HepG2 (cell line): ENCODE results near the gene SLAMF8. TPM values are rescaled to one million over a fixed set of nuclear protein-coding genes. Genes with fewer than 3 reads are reported as not detected.

Experiments
- ATAC-seq: fragments of 200-7000 bp; cut with Tn5 transposase; 3 replicates; pipeline ENCODE4 v1.9.1; 2020; ENCODE audit warnings: mild to moderate bottlenecking, moderate library complexity
- BruUV-seq: library from RNA; stranded (reverse); fragments of 400-500 nt; replicated peaks from 2 replicates; lab custom pipeline; 2021; lab: Mats Ljungman, UMichigan
- CTCF ChIA-PET: fragments of 300-600 bp; formaldehyde crosslinking; extraction: SDS; loops from one replicate; lab custom pipeline; 2021; ENCODE audit warnings: low total read pairs, inconsistent platforms, low intra/inter-chr PET ratio; lab: Yijun Ruan, JAX
- POLR2A ChIA-PET: fragments of 350-600 bp; sonication (Branson Sonifier 250); formaldehyde crosslinking; loops from one replicate; lab custom pipeline; 2020; ENCODE audit warnings: antibody characterized with exemption, inconsistent platforms; lab: Yijun Ruan, JAX
- DNase-seq: peaks from one replicate; pipeline ENCODE4 v3.0.0-alpha.2; 2015; ENCODE audit warnings: low spot score
- FAIRE-seq: peaks from 3 replicates; lab custom pipeline; 2011; peaks lifted over from hg19 to GRCh38; lab: Jason Lieb, UNC
- H2AFZ ChIP-seq: one replicate; pipeline ENCODE4 v1.6.1; 2011; ENCODE audit warnings: low read length, inconsistent platforms
- H3K27ac ChIP-seq: fragments of 300-600 bp; 3 replicates; pipeline ENCODE4 v1.8.0; 2011; ENCODE audit warnings: mixed run types, mild to moderate bottlenecking, mixed read lengths, low read length, inconsistent platforms; ENCODE audit not compliant: insufficient read depth; ENCODE audit errors: extremely low read length
- H3K27me3 ChIP-seq, 2 experiments: fragments of 200-600 bp in 1 of 2; 2 replicates in 1 of 2; 3 replicates in 1 of 2; pipeline versions ENCODE4 v1.6.0 to v1.8.0; 2011; ENCODE audit warnings: low read length in 2 of 2, mild to moderate bottlenecking in 2 of 2, moderate library complexity in 2 of 2, inconsistent platforms in 1 of 2; ENCODE audit not compliant: insufficient read depth in 2 of 2, control insufficient read depth in 1 of 2
- H3K36me3 ChIP-seq, 2 experiments: fragments of 200-600 bp in 1 of 2; replicated peaks in 1 of 2; 2 replicates in 1 of 2; 3 replicates in 1 of 2; pipeline versions ENCODE4 v1.5.1 to v1.8.0; 2011; ENCODE audit warnings: low read length in 2 of 2, inconsistent platforms in 1 of 2; ENCODE audit not compliant: insufficient read depth in 2 of 2, control insufficient read depth in 1 of 2
- H3K4me1 ChIP-seq: 2 replicates; pipeline ENCODE4 v1.5.1; 2012; ENCODE audit warnings: low read length, inconsistent platforms; ENCODE audit not compliant: insufficient read depth
- H3K4me2 ChIP-seq: 2 replicates; pipeline ENCODE4 v1.6.0; 2011; ENCODE audit warnings: low read depth, low read length, inconsistent platforms
- H3K4me3 ChIP-seq, 3 experiments: fragments of 200-600 bp in 1 of 3; sonication (generic), shearing (Covaris generic) in 1 of 3; replicated peaks in 1 of 3; 2 replicates each; pipeline ENCODE4 v1.5.1; 2011 to 2016; ENCODE audit warnings: low read length in 3 of 3, inconsistent platforms in 2 of 3, low read depth in 2 of 3, mild to moderate bottlenecking in 2 of 3, control low read depth in 1 of 3, mixed read lengths in 1 of 3; ENCODE audit not compliant: insufficient read depth in 1 of 3
- H3K79me2 ChIP-seq: one replicate; pipeline ENCODE4 v1.6.1; 2011; ENCODE audit warnings: low read length, inconsistent platforms; ENCODE audit not compliant: insufficient read depth
- H3K9ac ChIP-seq: 2 replicates; pipeline ENCODE4 v1.6.0; 2011; ENCODE audit warnings: mild to moderate bottlenecking, low read depth, low read length, inconsistent platforms; ENCODE audit not compliant: insufficient read depth
- H3K9me3 ChIP-seq: 2 replicates; pipeline ENCODE4 v1.5.1; 2012; ENCODE audit warnings: mild to moderate bottlenecking, low read length
- H4K20me1 ChIP-seq: 2 replicates; pipeline ENCODE4 v1.6.0; 2011; ENCODE audit warnings: inconsistent platforms, mild to moderate bottlenecking, low read length, moderate library complexity; ENCODE audit not compliant: insufficient read depth
- CHCHD3 ChIP-seq: sonication (generic); formaldehyde crosslinking; IDR thresholded peaks from 2 replicates; pipeline ENCODE4 v1.8.0; 2022; ENCODE audit warnings: mild to moderate bottlenecking, missing genetic modification reagents, moderate library complexity
- FOXK1 ChIP-seq: sonication (generic); formaldehyde crosslinking; IDR thresholded peaks from 2 replicates; pipeline ENCODE4 v1.4.0; 2020; ENCODE audit warnings: low read depth, missing genetic modification reagents, borderline replicate concordance
- IRF2 ChIP-seq: IDR thresholded peaks from 2 replicates; pipeline ENCODE4 v1.6.1; 2018; ENCODE audit warnings: missing genetic modification reagents, missing compliant biosample characterization
- MBNL3 ChIP-seq: fragments of 250-450 bp; sonication (Bioruptor Pico); conservative IDR thresholded peaks from 2 replicates; pipeline ENCODE4 v1.8.0; 2022; ENCODE audit warnings: mild to moderate bottlenecking, inconsistent platforms
- MTF1 ChIP-seq: sonication (generic); formaldehyde crosslinking; IDR thresholded peaks from 2 replicates; pipeline ENCODE4 v1.5.0; 2020; ENCODE audit warnings: missing genetic modification reagents
- NONO ChIP-seq, 2 experiments: fragments of 450-650 bp in 1 of 2; sonication (generic) in 1 of 2; formaldehyde crosslinking in 1 of 2; IDR thresholded peaks in 1 of 2; conservative IDR thresholded peaks in 1 of 2; 2 replicates each; pipeline versions ENCODE4 v1.6.1 to v1.8.0; 2017 to 2022; ENCODE audit warnings: mild to moderate bottlenecking in 1 of 2, missing genetic modification reagents in 1 of 2, moderate library complexity in 1 of 2
- NR2C2 ChIP-seq: sonication (generic); formaldehyde crosslinking; IDR thresholded peaks from 2 replicates; pipeline ENCODE4 v1.4.0; 2020; ENCODE audit warnings: missing genetic modification reagents, mild to moderate bottlenecking, moderate library complexity, borderline replicate concordance
- PHB2 ChIP-seq: fragments of 450-650 bp; IDR thresholded peaks from 2 replicates; pipeline ENCODE4 v1.6.1; 2018; ENCODE audit not compliant: partially characterized antibody
- SIN3A ChIP-seq: IDR thresholded peaks from 2 replicates; pipeline ENCODE4 v1.6.1; 2011; ENCODE audit warnings: low read depth, mild to moderate bottlenecking, control low read depth, low read length, borderline replicate concordance
- TOE1 ChIP-seq: sonication (generic); formaldehyde crosslinking; IDR thresholded peaks from 2 replicates; pipeline ENCODE4 v1.4.0; 2020; ENCODE audit warnings: mild to moderate bottlenecking, missing genetic modification reagents
- ZC3H13 ChIP-seq: sonication (generic); formaldehyde crosslinking; IDR thresholded peaks from 2 replicates; pipeline ENCODE4 v1.8.1; 2023; ENCODE audit warnings: mild to moderate bottlenecking, missing genetic modification reagents, moderate library complexity
- ZFP41 ChIP-seq: sonication (generic); formaldehyde crosslinking; IDR thresholded peaks from 2 replicates; pipeline ENCODE4 v1.4.0; 2020; ENCODE audit warnings: mild to moderate bottlenecking, missing genetic modification reagents, borderline replicate concordance
- ZNF10 ChIP-seq: sonication (generic); formaldehyde crosslinking; IDR thresholded peaks from 2 replicates; pipeline ENCODE4 v1.4.0; 2020; ENCODE audit warnings: mild to moderate bottlenecking, low read depth, missing genetic modification reagents, borderline replicate concordance
- ZNF773 ChIP-seq: sonication (generic); formaldehyde crosslinking; IDR thresholded peaks from 2 replicates; pipeline ENCODE4 v1.4.0; 2020; ENCODE audit warnings: missing genetic modification reagents, borderline replicate concordance
- ZSCAN22 ChIP-seq: sonication (generic); formaldehyde crosslinking; IDR thresholded peaks from 2 replicates; pipeline ENCODE4 v1.4.0; 2020; ENCODE audit warnings: mild to moderate bottlenecking, missing genetic modification reagents
- WGBS: methylation state at CpG from one replicate; pipeline ENCODE4 v1.1.6; 2017; ENCODE audit warnings: low lambda C conversion rate; 5-methylcytosine and 5-hydroxymethylcytosine counted together
- in situ Hi-C: cut with HindIII; loops from 2 replicates; pipeline ENCODE4 v1.10.0; 2017; ENCODE audit warnings: low pct_unique_long_range_greater_than_20kb; ENCODE audit not compliant: extremely low pct_ligation_motif_present
- intact Hi-C: fragments of 100-400 bp; cut with micrococcal nuclease; formaldehyde crosslinking; loops from one replicate; pipeline ENCODE4 v1.10.0; 2022; ENCODE audit not compliant: unreplicated experiment
- polyA plus RNA-seq, 8 experiments: library from polyadenylated mRNA; depleted of rRNA in 3 of 8; stranded (reverse) in 7 of 8; unstranded in 1 of 8; fragments of >200 nt; fragmentation: Illumina TruSeq in 4 of 8; extraction: Trizol in 4 of 8; gene quantifications; 2 replicates each; pipeline versions ENCODE4 v1.2.1 to v1.2.3, GENCODE V29; 2011 to 2016; ENCODE audit warnings: low read depth in 4 of 8, missing spikeins in 1 of 8, mixed read lengths in 1 of 8; ENCODE audit not compliant: insufficient read depth in 1 of 8
- total RNA-seq, 5 experiments: library from RNA; depleted of rRNA; stranded (reverse); fragments of >200 nt; fragmentation: Illumina TruSeq; extraction: Trizol; gene quantifications; 2 replicates each; pipeline ENCODE4 v1.2.3, GENCODE V29; 2016; ENCODE audit warnings: low read depth in 1 of 5
- TF ChIP-seq, protein P1 (sequence below): sonication (generic); formaldehyde crosslinking; IDR thresholded peaks from 2 replicates; pipeline ENCODE4 v1.4.0; 2020; ENCODE audit warnings: missing genetic modification reagents
- TF ChIP-seq, protein P2 (sequence below): IDR thresholded peaks from 2 replicates; pipeline ENCODE4 v1.4.0; 2020; ENCODE audit warnings: mild to moderate bottlenecking, missing genetic modification reagents
- TF ChIP-seq, protein P3 (sequence below): sonication (generic); formaldehyde crosslinking; IDR thresholded peaks from 2 replicates; pipeline ENCODE4 v1.5.0; 2020; ENCODE audit warnings: missing genetic modification reagents
- TF ChIP-seq, protein P4 (sequence below): sonication (generic); formaldehyde crosslinking; IDR thresholded peaks from 2 replicates; pipeline ENCODE4 v1.5.1; 2020; ENCODE audit warnings: missing genetic modification reagents, mild to moderate bottlenecking, borderline replicate concordance
- TF ChIP-seq, protein P5 (sequence below): IDR thresholded peaks from 2 replicates; pipeline ENCODE4 v1.6.1; 2016; ENCODE audit warnings: mild to moderate bottlenecking, missing biosample characterization, missing genetic modification reagents

Gene SLAMF8
- total and polyA plus RNA-seq, 2 of the 13 experiments (the other 11 are each of a cell fraction or from before 2014, with no cell fraction given): not detected

DNA sequence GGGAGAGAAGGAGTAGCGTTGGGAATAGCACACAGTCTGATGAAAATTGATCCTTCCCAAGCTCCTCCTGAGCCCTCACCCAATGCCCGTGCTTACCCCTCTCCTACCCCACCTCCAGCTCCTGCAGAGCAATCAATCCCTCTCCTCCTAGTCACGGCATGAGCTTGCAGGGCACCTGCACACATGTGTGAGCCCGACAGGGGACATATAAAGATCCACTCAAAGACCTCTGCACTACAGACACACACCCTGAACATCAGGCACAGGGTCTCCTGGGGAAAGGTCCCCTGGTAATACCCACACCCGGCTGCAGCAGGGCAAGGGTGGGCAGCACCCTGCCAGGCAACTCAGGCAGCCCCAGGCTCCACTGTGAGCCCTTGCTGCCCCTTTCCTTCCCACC lies 35.4 kb downstream of the SLAMF8 start:
- H3K27ac ChIP-seq: no peak overlapping the region
- in situ Hi-C loops (no loop called here), intact Hi-C loops (no loop called here)
- 2% methylated on average over 5 of the region's 5 CpGs for WGBS
- peaks cover 6 to 29% of the 10 kb centered on the region in 2 experiments; a peak in 3 of 5 replicates for H3K27me3 ChIP-seq
- H3K4me3 ChIP-seq: no peak overlapping the region
- no peak for DNase-seq
- POLR2A ChIA-PET: no interaction called here
- no peak for FAIRE-seq
- BruUV-seq: no TSS peak
- no peak overlapping the region for H3K9ac ChIP-seq
- TF ChIP-seq, protein P1, sequence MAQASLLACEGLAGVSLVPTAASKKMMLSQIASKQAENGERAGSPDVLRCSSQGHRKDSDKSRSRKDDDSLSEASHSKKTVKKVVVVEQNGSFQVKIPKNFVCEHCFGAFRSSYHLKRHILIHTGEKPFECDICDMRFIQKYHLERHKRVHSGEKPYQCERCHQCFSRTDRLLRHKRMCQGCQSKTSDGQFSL (CRISPR knock-in tag): no peak
- TF ChIP-seq PHB2 (no peak), SIN3A (no peak), MBNL3 (CRISPR knock-in tag) (no peak), TOE1 (no peak), IRF2 (CRISPR knock-in tag) (no peak), ZNF773 (CRISPR knock-in tag) (no peak), MTF1 (CRISPR knock-in tag) (no peak), NR2C2 (no peak), ZSCAN22 (CRISPR knock-in tag) (no peak), NONO (IDR thresholded peaks at IDR 0.05) (no peak), NONO (CRISPR knock-in tag; conservative IDR thresholded peaks at IDR 0.05) (no peak), FOXK1 (no peak), ZC3H13 (CRISPR knock-in tag) (no peak), ZFP41 (CRISPR knock-in tag) (no peak), CHCHD3 (CRISPR knock-in tag) (no peak), ZNF10 (CRISPR knock-in tag) (no peak)
- TF ChIP-seq, protein P2, sequence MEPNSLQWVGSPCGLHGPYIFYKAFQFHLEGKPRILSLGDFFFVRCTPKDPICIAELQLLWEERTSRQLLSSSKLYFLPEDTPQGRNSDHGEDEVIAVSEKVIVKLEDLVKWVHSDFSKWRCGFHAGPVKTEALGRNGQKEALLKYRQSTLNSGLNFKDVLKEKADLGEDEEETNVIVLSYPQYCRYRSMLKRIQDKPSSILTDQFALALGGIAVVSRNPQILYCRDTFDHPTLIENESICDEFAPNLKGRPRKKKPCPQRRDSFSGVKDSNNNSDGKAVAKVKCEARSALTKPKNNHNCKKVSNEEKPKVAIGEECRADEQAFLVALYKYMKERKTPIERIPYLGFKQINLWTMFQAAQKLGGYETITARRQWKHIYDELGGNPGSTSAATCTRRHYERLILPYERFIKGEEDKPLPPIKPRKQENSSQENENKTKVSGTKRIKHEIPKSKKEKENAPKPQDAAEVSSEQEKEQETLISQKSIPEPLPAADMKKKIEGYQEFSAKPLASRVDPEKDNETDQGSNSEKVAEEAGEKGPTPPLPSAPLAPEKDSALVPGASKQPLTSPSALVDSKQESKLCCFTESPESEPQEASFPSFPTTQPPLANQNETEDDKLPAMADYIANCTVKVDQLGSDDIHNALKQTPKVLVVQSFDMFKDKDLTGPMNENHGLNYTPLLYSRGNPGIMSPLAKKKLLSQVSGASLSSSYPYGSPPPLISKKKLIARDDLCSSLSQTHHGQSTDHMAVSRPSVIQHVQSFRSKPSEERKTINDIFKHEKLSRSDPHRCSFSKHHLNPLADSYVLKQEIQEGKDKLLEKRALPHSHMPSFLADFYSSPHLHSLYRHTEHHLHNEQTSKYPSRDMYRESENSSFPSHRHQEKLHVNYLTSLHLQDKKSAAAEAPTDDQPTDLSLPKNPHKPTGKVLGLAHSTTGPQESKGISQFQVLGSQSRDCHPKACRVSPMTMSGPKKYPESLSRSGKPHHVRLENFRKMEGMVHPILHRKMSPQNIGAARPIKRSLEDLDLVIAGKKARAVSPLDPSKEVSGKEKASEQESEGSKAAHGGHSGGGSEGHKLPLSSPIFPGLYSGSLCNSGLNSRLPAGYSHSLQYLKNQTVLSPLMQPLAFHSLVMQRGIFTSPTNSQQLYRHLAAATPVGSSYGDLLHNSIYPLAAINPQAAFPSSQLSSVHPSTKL (CRISPR knock-in tag): no peak
- TF ChIP-seq, protein P3, sequence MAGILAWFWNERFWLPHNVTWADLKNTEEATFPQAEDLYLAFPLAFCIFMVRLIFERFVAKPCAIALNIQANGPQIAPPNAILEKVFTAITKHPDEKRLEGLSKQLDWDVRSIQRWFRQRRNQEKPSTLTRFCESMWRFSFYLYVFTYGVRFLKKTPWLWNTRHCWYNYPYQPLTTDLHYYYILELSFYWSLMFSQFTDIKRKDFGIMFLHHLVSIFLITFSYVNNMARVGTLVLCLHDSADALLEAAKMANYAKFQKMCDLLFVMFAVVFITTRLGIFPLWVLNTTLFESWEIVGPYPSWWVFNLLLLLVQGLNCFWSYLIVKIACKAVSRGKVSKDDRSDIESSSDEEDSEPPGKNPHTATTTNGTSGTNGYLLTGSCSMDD (CRISPR knock-in tag): no peak
- TF ChIP-seq, protein P4, sequence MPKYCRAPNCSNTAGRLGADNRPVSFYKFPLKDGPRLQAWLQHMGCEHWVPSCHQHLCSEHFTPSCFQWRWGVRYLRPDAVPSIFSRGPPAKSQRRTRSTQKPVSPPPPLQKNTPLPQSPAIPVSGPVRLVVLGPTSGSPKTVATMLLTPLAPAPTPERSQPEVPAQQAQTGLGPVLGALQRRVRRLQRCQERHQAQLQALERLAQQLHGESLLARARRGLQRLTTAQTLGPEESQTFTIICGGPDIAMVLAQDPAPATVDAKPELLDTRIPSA (CRISPR knock-in tag): no peak
- TF ChIP-seq, protein P5, sequence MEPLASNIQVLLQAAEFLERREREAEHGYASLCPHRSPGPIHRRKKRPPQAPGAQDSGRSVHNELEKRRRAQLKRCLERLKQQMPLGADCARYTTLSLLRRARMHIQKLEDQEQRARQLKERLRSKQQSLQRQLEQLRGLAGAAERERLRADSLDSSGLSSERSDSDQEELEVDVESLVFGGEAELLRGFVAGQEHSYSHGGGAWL (CRISPR knock-in tag): no peak
- H3K9me3 ChIP-seq: no peaks in the 10 kb centered on the region
- CTCF ChIA-PET: no interaction called here
- no peaks in the 10 kb centered on the region for H3K36me3 ChIP-seq
- no peaks in the 10 kb centered on the region for H4K20me1 ChIP-seq
- no peaks in the 10 kb centered on the region for H3K4me1 ChIP-seq
- no peak overlapping the region for H3K4me2 ChIP-seq
- no peak for ATAC-seq
- no peak overlapping the region for H2AFZ ChIP-seq
- H3K79me2 ChIP-seq: no peaks in the 10 kb centered on the region
